NT2/D1 (cell line): ENCODE results near the gene KLHL24.

Experiments
- DNase-seq: peaks from one replicate; pipeline ENCODE4 v3.0.0-alpha.2; 2011; ENCODE audit warnings: low read depth, low spot score
- H3K27me3 ChIP-seq: 2 replicates; pipeline ENCODE4 v1.6.0; 2011; ENCODE audit warnings: mild to moderate bottlenecking; ENCODE audit not compliant: insufficient read length, insufficient read depth
- H3K36me3 ChIP-seq: 2 replicates; pipeline ENCODE4 v1.6.1; 2011; ENCODE audit warnings: mild to moderate bottlenecking, low read length, mixed read lengths; ENCODE audit not compliant: insufficient read depth, insufficient read length
- H3K4me1 ChIP-seq: 2 replicates; pipeline ENCODE4 v1.5.1; 2011; ENCODE audit not compliant: insufficient read depth, insufficient read length
- H3K4me3 ChIP-seq: 2 replicates; pipeline ENCODE4 v1.5.1; 2011; ENCODE audit warnings: low read depth; ENCODE audit not compliant: insufficient read length
- H3K9ac ChIP-seq: 2 replicates; pipeline ENCODE4 v1.6.0; 2011; ENCODE audit warnings: low read depth; ENCODE audit not compliant: insufficient read length
- H3K9me3 ChIP-seq: 2 replicates; pipeline ENCODE4 v1.5.1; 2011; ENCODE audit warnings: mild to moderate bottlenecking, low read length; ENCODE audit not compliant: insufficient read depth
- SUZ12 ChIP-seq: IDR thresholded peaks from 2 replicates; pipeline ENCODE4 v1.6.1; 2011; ENCODE audit not compliant: insufficient read length, insufficient read depth; ENCODE audit errors: extremely low read depth
- YY1 ChIP-seq: IDR thresholded peaks from 2 replicates; pipeline ENCODE4 v1.6.1; 2011; ENCODE audit not compliant: insufficient read length, insufficient read depth
- ZNF274 ChIP-seq: IDR thresholded peaks from 2 replicates; pipeline ENCODE4 v1.6.1; 2011; ENCODE audit warnings: mild to moderate bottlenecking, low read depth, low read length

Gene KLHL24

GRCh38 chr3:183725387-183725786 is 90.0 kb downstream of the KLHL24 start:
- peaks cover 96% of the 10 kb centered on the region for H3K36me3 ChIP-seq
- TF ChIP-seq YY1 (no peak), SUZ12 (no peak), ZNF274 (no peak)
- H3K4me1 ChIP-seq: no peaks in the 10 kb centered on the region

GRCh38 chr3:183728204-183728603 is 92.8 kb downstream of the KLHL24 start:
- TF ChIP-seq SUZ12 (no peak), ZNF274 (no peak), YY1 (no peak)
- H3K27me3 ChIP-seq: no peaks in the 10 kb centered on the region
- H3K36me3 ChIP-seq: peaks cover 92% of the 10 kb centered on the region
- no peak overlapping the region for H3K9ac ChIP-seq
- DNase-seq: no peak
- H3K4me1 ChIP-seq: no peaks in the 10 kb centered on the region
- no peak overlapping the region for H3K4me3 ChIP-seq
- no peaks in the 10 kb centered on the region for H3K9me3 ChIP-seq

More at GRCh38 chr3:183725387-183725786, 90.0 kb downstream of the KLHL24 start:
- no peaks in the 10 kb centered on the region for H3K9me3 ChIP-seq
- H3K4me3 ChIP-seq: no peak overlapping the region
- H3K9ac ChIP-seq: no peak overlapping the region
- H3K27me3 ChIP-seq: no peaks in the 10 kb centered on the region
- DNase-seq: no peak

DNA sequence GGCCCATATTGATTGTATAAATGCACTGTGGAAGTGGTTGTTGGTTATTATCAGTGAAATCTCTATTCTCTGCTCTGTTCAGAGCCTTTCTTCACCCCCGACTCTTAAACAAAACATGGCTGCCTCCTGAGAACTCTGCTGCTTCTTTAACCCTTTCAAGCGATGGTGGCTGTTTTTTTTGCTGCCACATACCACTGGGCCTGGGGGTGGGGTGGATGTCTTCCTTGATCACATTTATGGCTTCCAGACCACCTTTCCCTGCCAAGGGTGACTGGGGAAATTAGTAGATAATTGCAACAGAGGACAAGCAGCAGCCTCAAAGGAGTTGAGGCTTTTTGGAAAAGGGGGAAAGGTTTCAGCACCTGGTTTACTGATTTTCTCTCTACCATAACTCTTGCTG is 94.9 kb downstream of the KLHL24 start:
- Histone ChIP-seq H3K4me3 (no peak overlapping the region), H3K36me3 (peaks cover 91% of the 10 kb centered on the region), H3K9ac (no peak overlapping the region), H3K4me1 (no peaks in the 10 kb centered on the region), H3K9me3 (no peaks in the 10 kb centered on the region), H3K27me3 (no peaks in the 10 kb centered on the region)
- no peak for DNase-seq
- no peak for TF ChIP-seq SUZ12
- no peak for TF ChIP-seq ZNF274
- TF ChIP-seq YY1: no peak

DNA sequence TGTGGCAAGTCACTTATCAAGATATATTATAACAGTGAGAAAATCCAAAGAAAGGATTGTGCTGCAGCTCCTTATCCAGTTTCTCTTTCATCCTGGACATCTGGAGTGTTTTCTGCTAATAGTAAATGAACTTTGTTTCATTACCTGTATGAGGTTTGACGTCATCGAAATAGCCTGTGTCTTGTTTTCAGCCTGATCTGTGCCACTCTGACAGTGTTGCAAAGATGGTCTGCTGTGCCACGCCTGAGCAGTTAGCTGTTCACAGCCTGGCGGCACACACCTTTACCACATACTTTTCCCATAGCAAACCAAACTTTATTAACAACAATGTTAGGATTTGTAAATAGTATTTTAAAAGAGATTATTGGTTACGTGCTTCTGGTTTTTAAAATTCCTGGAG is 96.2 kb downstream of the KLHL24 start:
- Histone ChIP-seq H3K9me3 (no peaks in the 10 kb centered on the region), H3K4me3 (no peak overlapping the region), H3K27me3 (no peaks in the 10 kb centered on the region), H3K4me1 (no peaks in the 10 kb centered on the region), H3K9ac (no peak overlapping the region), H3K36me3 (peaks cover 90% of the 10 kb centered on the region)
- TF ChIP-seq ZNF274: no peak
- no peak for TF ChIP-seq YY1
- TF ChIP-seq SUZ12: no peak
- DNase-seq: no peak

- TF ChIP-seq ZNF274: no peak
- no peak for TF ChIP-seq YY1
- Histone ChIP-seq H3K9me3 (peaks cover 7% of the 10 kb centered on the region; the same call in 1 of the 2 replicates), H3K9ac (no peak overlapping the region), H3K27me3 (no peaks in the 10 kb centered on the region), H3K36me3 (peaks cover 87% of the 10 kb centered on the region), H3K4me1 (no peaks in the 10 kb centered on the region), H3K4me3 (no peak overlapping the region)
- no peak for DNase-seq
Measured at GRCh38 chr3:183733553-183733952, 98.1 kb downstream of the KLHL24 start.
